GM23338 (cell line): ENCODE measurements around the gene HTR6. TPM values are rescaled to one million over a fixed set of nuclear protein-coding genes. Genes with fewer than 3 reads are reported as not detected.

Source experiments
- ATAC-seq: fragments of 200-7000 bp; cut with Tn5 transposase; 3 replicates; pipeline ENCODE4 v1.9.1; 2020
- DNase-seq: peaks from one replicate; pipeline ENCODE4 v3.0.0-alpha.2; 2015; ENCODE audit warnings: low spot score
- H2AFZ ChIP-seq: fragments of 200-600 bp; sonication (generic); 2 replicates; pipeline ENCODE4 v1.8.0; 2016; ENCODE audit warnings: antibody characterized with exemption, mild to moderate bottlenecking, moderate library complexity
- H3F3A ChIP-seq: fragments of 200-600 bp; sonication (generic); replicated peaks from 2 replicates; pipeline ENCODE4 v1.8.0; 2017; ENCODE audit warnings: antibody characterized with exemption, mixed run types, low read depth
- H3K27ac ChIP-seq: fragments of 200-600 bp; sonication (generic); 2 replicates; pipeline ENCODE4 v1.6.1; 2016; ENCODE audit warnings: low read depth
- H3K27me3 ChIP-seq: fragments of 200-600 bp; sonication (generic); 2 replicates; pipeline ENCODE4 v1.8.0; 2016; ENCODE audit warnings: mild to moderate bottlenecking, mixed run types, moderate library complexity; ENCODE audit not compliant: insufficient read depth
- H3K36me3 ChIP-seq: fragments of 200-600 bp; sonication (generic); 2 replicates; pipeline ENCODE4 v1.8.0; 2016; ENCODE audit warnings: mild to moderate bottlenecking; ENCODE audit not compliant: insufficient read depth
- H3K4me1 ChIP-seq: fragments of 200-600 bp; sonication (generic); 2 replicates; pipeline ENCODE4 v1.8.0; 2016; ENCODE audit warnings: mild to moderate bottlenecking, moderate library complexity; ENCODE audit not compliant: insufficient read depth
- H3K4me2 ChIP-seq: fragments of 200-600 bp; sonication (generic); 2 replicates; pipeline ENCODE4 v1.7.1; 2017; ENCODE audit warnings: mixed run types
- H3K4me3 ChIP-seq: fragments of 200-600 bp; sonication (generic); 2 replicates; pipeline ENCODE4 v1.6.1; 2016; ENCODE audit warnings: mixed run types
- H3K79me2 ChIP-seq: fragments of 200-600 bp; sonication (generic); replicated peaks from 2 replicates; pipeline ENCODE4 v1.8.0; 2017; ENCODE audit warnings: mild to moderate bottlenecking; ENCODE audit not compliant: insufficient read depth
- H3K9me2 ChIP-seq: fragments of 200-600 bp; sonication (generic); 2 replicates; pipeline ENCODE4 v1.8.0; 2017; ENCODE audit not compliant: insufficient read depth
- H4K20me1 ChIP-seq: fragments of 200-600 bp; sonication (generic); replicated peaks from 2 replicates; pipeline ENCODE4 v1.8.0; 2017; ENCODE audit warnings: mild to moderate bottlenecking; ENCODE audit not compliant: insufficient read depth
- H3K27ac Mint-ChIP-seq: 2 replicates; pipeline ENCODE4 v1.8.0; 2020; ENCODE audit warnings: inconsistent platforms, mild to moderate bottlenecking, moderate library complexity, mixed read lengths
- H3K27me3 Mint-ChIP-seq: 3 replicates; pipeline ENCODE4 v1.8.0; 2022; ENCODE audit warnings: low read depth, mild to moderate bottlenecking, moderate library complexity, mixed read lengths, inconsistent platforms; ENCODE audit not compliant: insufficient read depth, poor library complexity
- H3K36me3 Mint-ChIP-seq: 3 replicates; pipeline ENCODE4 v1.8.0; 2021; ENCODE audit warnings: low read depth, mild to moderate bottlenecking, inconsistent platforms, moderate library complexity, mixed read lengths
- H3K4me1 Mint-ChIP-seq: 3 replicates; pipeline ENCODE4 v1.8.0; 2020; ENCODE audit warnings: mild to moderate bottlenecking, inconsistent platforms, mixed read lengths
- H3K4me3 Mint-ChIP-seq: 3 replicates; pipeline ENCODE4 v1.8.0; 2021; ENCODE audit warnings: moderate library complexity, mild to moderate bottlenecking, inconsistent platforms, mixed read lengths
- H3K9me3 Mint-ChIP-seq: 3 replicates; pipeline ENCODE4 v1.8.0; 2020; ENCODE audit warnings: moderate library complexity, mild to moderate bottlenecking, inconsistent platforms, mixed read lengths
- CREB1 ChIP-seq: fragments of 250-450 bp; sonication (Bioruptor Pico); IDR thresholded peaks from 2 replicates; pipeline ENCODE4 v1.5.0; 2020; ENCODE audit warnings: low read depth, mild to moderate bottlenecking, moderate library complexity
- CTCF ChIP-seq, 2 experiments: fragments of 200-600 bp in 1 of 2; sonication (generic) in 1 of 2; conservative IDR thresholded peaks; 2 replicates each; pipeline versions ENCODE4 v1.5.1 to v1.6.1; 2016 to 2017; ENCODE audit warnings: antibody characterized with exemption in 2 of 2, low read depth in 2 of 2, mild to moderate bottlenecking in 2 of 2, moderate library complexity in 1 of 2
- ETS1 ChIP-seq: IDR thresholded peaks from 2 replicates; pipeline ENCODE4 v1.6.1; 2016; ENCODE audit warnings: antibody characterized with exemption
- EZH2 ChIP-seq: fragments of 200-600 bp; sonication (generic); IDR thresholded peaks from one replicate; pipeline ENCODE4 v1.8.0; 2017; ENCODE audit warnings: antibody characterized with exemption, mild to moderate bottlenecking, low read depth; ENCODE audit not compliant: unreplicated experiment
- JUNB ChIP-seq: IDR thresholded peaks from one replicate; pipeline ENCODE4 v1.6.1; 2016; ENCODE audit warnings: antibody characterized with exemption; ENCODE audit not compliant: unreplicated experiment
- NANOG ChIP-seq: IDR thresholded peaks from 2 replicates; pipeline ENCODE4 v1.6.1; 2016; ENCODE audit warnings: antibody characterized with exemption, borderline replicate concordance
- STAT1 ChIP-seq: IDR thresholded peaks from one replicate; pipeline ENCODE4 v1.6.1; 2016; ENCODE audit warnings: antibody characterized with exemption; ENCODE audit not compliant: unreplicated experiment
- ZNF114 ChIP-seq: fragments of 250-450 bp; sonication (Bioruptor Pico); IDR thresholded peaks from 2 replicates; pipeline ENCODE4 v1.5.0; 2020; ENCODE audit warnings: mild to moderate bottlenecking, moderate library complexity
- ZNF331 ChIP-seq: fragments of 250-450 bp; sonication (Bioruptor Pico); IDR thresholded peaks from 2 replicates; pipeline ENCODE4 v1.5.0; 2020; ENCODE audit warnings: low read depth, mild to moderate bottlenecking, moderate library complexity
- ZNF462 ChIP-seq: fragments of 250-450 bp; sonication (Bioruptor Pico); IDR thresholded peaks from 2 replicates; pipeline ENCODE4 v1.5.0; 2020; ENCODE audit warnings: mild to moderate bottlenecking, moderate library complexity
- polyA plus RNA-seq: library from polyadenylated mRNA; unstranded; fragments of >200 nt; fragmentation: Nextera tagmentation; extraction: Ambion mirVana; gene quantifications from 2 replicates; pipeline ENCODE4 v1.2.1, GENCODE V29; 2016
- total RNA-seq: library from RNA; depleted of rRNA; stranded (reverse); fragments of >200 nt; shearing (Covaris generic); gene quantifications from 2 replicates; pipeline ENCODE4 v1.2.3, GENCODE V29; 2014

HTR6 gene
- total and polyA plus RNA-seq, 2 experiments from 2014 or later: 0.26 to 0.66 TPM

GRCh38 chr1:19646377-19647319, 18.0 kb upstream of the HTR6 start:
- Histone ChIP-seq H3K27me3 (peaks cover 41% of the 10 kb centered on the region), H4K20me1 (no peaks in the 10 kb centered on the region), H3K27ac (no peak overlapping the region), H3K4me2 (no peak overlapping the region), H3F3A (peaks cover 7% of the 10 kb centered on the region), H3K4me1 (peaks cover 10% of the 10 kb centered on the region), H2AFZ (no peak overlapping the region), H3K36me3 (no peaks in the 10 kb centered on the region), H3K9me2 (no peaks in the 10 kb centered on the region), H3K4me3 (no peak overlapping the region), H3K79me2 (no peaks in the 10 kb centered on the region)
- ATAC-seq (no peak), DNase-seq (no peak)
- TF ChIP-seq CTCF (conservative IDR thresholded peaks at IDR 0.05; ENCODE audit: low read depth in 2 of 2) (no peak), JUNB (no peak), STAT1 (no peak), EZH2 (no peak), ETS1 (no peak), ZNF331 (CRISPR knock-in tag) (no peak), ZNF462 (CRISPR knock-in tag) (no peak), NANOG (no peak), ZNF114 (CRISPR knock-in tag) (no peak), CREB1 (CRISPR knock-in tag) (no peak)
- no peaks in the 10 kb centered on the region for H3K9me3 Mint-ChIP-seq
- no peak overlapping the region for H3K27ac Mint-ChIP-seq
- peaks cover 2% of the 10 kb centered on the region; the same call in 2 of the 3 replicates for H3K36me3 Mint-ChIP-seq
- no peak overlapping the region; the same call in 2 of the 3 replicates for H3K4me3 Mint-ChIP-seq
- peaks cover 56% of the 10 kb centered on the region for H3K27me3 Mint-ChIP-seq
- peaks cover 18% of the 10 kb centered on the region for H3K4me1 Mint-ChIP-seq
